HepG2 (cell line): Measurements from ENCODE around the gene SMTNL2. TPM values are rescaled to one million over a fixed set of nuclear protein-coding genes. Genes with fewer than 3 reads are reported as not detected.

Experiments
- ATAC-seq: fragments of 200-7000 bp; cut with Tn5 transposase; 3 replicates; pipeline ENCODE4 v1.9.1; 2020; ENCODE audit warnings: mild to moderate bottlenecking, moderate library complexity
- BruUV-seq: library from RNA; stranded (reverse); fragments of 400-500 nt; replicated peaks from 2 replicates; lab custom pipeline; 2021; lab: Mats Ljungman, UMichigan
- CTCF ChIA-PET: fragments of 300-600 bp; formaldehyde crosslinking; extraction: SDS; loops from one replicate; lab custom pipeline; 2021; ENCODE audit warnings: low total read pairs, inconsistent platforms, low intra/inter-chr PET ratio; lab: Yijun Ruan, JAX
- POLR2A ChIA-PET: fragments of 350-600 bp; sonication (Branson Sonifier 250); formaldehyde crosslinking; loops from one replicate; lab custom pipeline; 2020; ENCODE audit warnings: antibody characterized with exemption, inconsistent platforms; lab: Yijun Ruan, JAX
- DNase-seq: peaks from one replicate; pipeline ENCODE4 v3.0.0-alpha.2; 2015; ENCODE audit warnings: low spot score
- FAIRE-seq: peaks from 3 replicates; lab custom pipeline; 2011; peaks lifted over from hg19 to GRCh38; lab: Jason Lieb, UNC
- H2AFZ ChIP-seq: one replicate; pipeline ENCODE4 v1.6.1; 2011; ENCODE audit warnings: low read length, inconsistent platforms
- H3K27ac ChIP-seq: fragments of 300-600 bp; 3 replicates; pipeline ENCODE4 v1.8.0; 2011; ENCODE audit warnings: mixed run types, mild to moderate bottlenecking, mixed read lengths, low read length, inconsistent platforms; ENCODE audit not compliant: insufficient read depth; ENCODE audit errors: extremely low read length
- H3K27me3 ChIP-seq, 2 experiments: fragments of 200-600 bp in 1 of 2; 2 replicates in 1 of 2; 3 replicates in 1 of 2; pipeline versions ENCODE4 v1.6.0 to v1.8.0; 2011; ENCODE audit warnings: low read length in 2 of 2, mild to moderate bottlenecking in 2 of 2, moderate library complexity in 2 of 2, inconsistent platforms in 1 of 2; ENCODE audit not compliant: insufficient read depth in 2 of 2, control insufficient read depth in 1 of 2
- H3K36me3 ChIP-seq, 2 experiments: fragments of 200-600 bp in 1 of 2; replicated peaks in 1 of 2; 2 replicates in 1 of 2; 3 replicates in 1 of 2; pipeline versions ENCODE4 v1.5.1 to v1.8.0; 2011; ENCODE audit warnings: low read length in 2 of 2, inconsistent platforms in 1 of 2; ENCODE audit not compliant: insufficient read depth in 2 of 2, control insufficient read depth in 1 of 2
- H3K4me1 ChIP-seq: 2 replicates; pipeline ENCODE4 v1.5.1; 2012; ENCODE audit warnings: low read length, inconsistent platforms; ENCODE audit not compliant: insufficient read depth
- H3K4me2 ChIP-seq: 2 replicates; pipeline ENCODE4 v1.6.0; 2011; ENCODE audit warnings: low read depth, low read length, inconsistent platforms
- H3K4me3 ChIP-seq, 3 experiments: fragments of 200-600 bp in 1 of 3; sonication (generic), shearing (Covaris generic) in 1 of 3; replicated peaks in 1 of 3; 2 replicates each; pipeline ENCODE4 v1.5.1; 2011 to 2016; ENCODE audit warnings: low read length in 3 of 3, inconsistent platforms in 2 of 3, low read depth in 2 of 3, mild to moderate bottlenecking in 2 of 3, control low read depth in 1 of 3, mixed read lengths in 1 of 3; ENCODE audit not compliant: insufficient read depth in 1 of 3
- H3K79me2 ChIP-seq: one replicate; pipeline ENCODE4 v1.6.1; 2011; ENCODE audit warnings: low read length, inconsistent platforms; ENCODE audit not compliant: insufficient read depth
- H3K9ac ChIP-seq: 2 replicates; pipeline ENCODE4 v1.6.0; 2011; ENCODE audit warnings: mild to moderate bottlenecking, low read depth, low read length, inconsistent platforms; ENCODE audit not compliant: insufficient read depth
- H3K9me3 ChIP-seq: 2 replicates; pipeline ENCODE4 v1.5.1; 2012; ENCODE audit warnings: mild to moderate bottlenecking, low read length
- H4K20me1 ChIP-seq: 2 replicates; pipeline ENCODE4 v1.6.0; 2011; ENCODE audit warnings: inconsistent platforms, mild to moderate bottlenecking, low read length, moderate library complexity; ENCODE audit not compliant: insufficient read depth
- BRD4 ChIP-seq: sonication (generic); formaldehyde crosslinking; IDR thresholded peaks from 2 replicates; pipeline ENCODE4 v1.4.0; 2020; ENCODE audit warnings: missing genetic modification reagents
- FOXJ3 ChIP-seq: sonication (generic); formaldehyde crosslinking; IDR thresholded peaks from 2 replicates; pipeline ENCODE4 v1.4.0; 2020; ENCODE audit warnings: missing genetic modification reagents, mild to moderate bottlenecking, borderline replicate concordance
- MAFF ChIP-seq: IDR thresholded peaks from 2 replicates; pipeline ENCODE4 v1.6.1; 2011; ENCODE audit warnings: low read depth, low read length, improper control_type of control experiment
- MAFK ChIP-seq, 2 experiments: IDR thresholded peaks in 1 of 2; conservative IDR thresholded peaks in 1 of 2; 2 replicates each; pipeline ENCODE4 v1.6.1; 2011; ENCODE audit warnings: improper control_type of control experiment in 2 of 2, low read length in 2 of 2
- PCBP1 ChIP-seq: fragments of 200-400 bp; formaldehyde crosslinking; IDR thresholded peaks from 2 replicates; pipeline ENCODE4 v1.6.1; 2017; ENCODE audit warnings: mild to moderate bottlenecking, low read depth, low read length, borderline replicate concordance
- PPARG ChIP-seq: conservative IDR thresholded peaks from 2 replicates; pipeline ENCODE4 v1.6.1; 2016; ENCODE audit warnings: missing biosample characterization, missing genetic modification reagents
- ZBTB44 ChIP-seq: sonication (generic); formaldehyde crosslinking; IDR thresholded peaks from 2 replicates; pipeline ENCODE4 v1.4.0; 2020; ENCODE audit warnings: missing genetic modification reagents
- ZSCAN30 ChIP-seq: sonication (generic); formaldehyde crosslinking; IDR thresholded peaks from 2 replicates; pipeline ENCODE4 v1.5.0; 2020; ENCODE audit warnings: mild to moderate bottlenecking, missing genetic modification reagents
- WGBS: methylation state at CpG from one replicate; pipeline ENCODE4 v1.1.6; 2017; ENCODE audit warnings: low lambda C conversion rate; 5-methylcytosine and 5-hydroxymethylcytosine counted together
- in situ Hi-C: cut with HindIII; loops from 2 replicates; pipeline ENCODE4 v1.10.0; 2017; ENCODE audit warnings: low pct_unique_long_range_greater_than_20kb; ENCODE audit not compliant: extremely low pct_ligation_motif_present
- intact Hi-C: fragments of 100-400 bp; cut with micrococcal nuclease; formaldehyde crosslinking; loops from one replicate; pipeline ENCODE4 v1.10.0; 2022; ENCODE audit not compliant: unreplicated experiment
- polyA plus RNA-seq, 8 experiments: library from polyadenylated mRNA; depleted of rRNA in 3 of 8; stranded (reverse) in 7 of 8; unstranded in 1 of 8; fragments of >200 nt; fragmentation: Illumina TruSeq in 4 of 8; extraction: Trizol in 4 of 8; gene quantifications; 2 replicates each; pipeline versions ENCODE4 v1.2.1 to v1.2.3, GENCODE V29; 2011 to 2016; ENCODE audit warnings: low read depth in 4 of 8, missing spikeins in 1 of 8, mixed read lengths in 1 of 8; ENCODE audit not compliant: insufficient read depth in 1 of 8
- total RNA-seq, 5 experiments: library from RNA; depleted of rRNA; stranded (reverse); fragments of >200 nt; fragmentation: Illumina TruSeq; extraction: Trizol; gene quantifications; 2 replicates each; pipeline ENCODE4 v1.2.3, GENCODE V29; 2016; ENCODE audit warnings: low read depth in 1 of 5

SMTNL2 gene
- total and polyA plus RNA-seq, 2 of the 13 experiments (the other 11 are each of a cell fraction or from before 2014, with no cell fraction given), result 0.41 to 5.1 TPM

GRCh38 chr17:4626734-4627256 lies 42.5 kb downstream of the SMTNL2 start:
- no peak for ATAC-seq

GRCh38 chr17:4631431-4631830 lies 47.1 kb downstream of the SMTNL2 start:
- no peaks in the 10 kb centered on the region for H3K36me3 ChIP-seq
- ChIA-PET POLR2A (no interaction called here), CTCF (no interaction called here)
- intact Hi-C loops, result no loop called here
- no peak overlapping the region for H3K27ac ChIP-seq
- H3K4me2 ChIP-seq, result no peak overlapping the region
- ATAC-seq, result no peak
- FAIRE-seq, result no peak
- H2AFZ ChIP-seq, result no peak overlapping the region
- in situ Hi-C loops, result no loop called here
- no peaks in the 10 kb centered on the region for H3K9me3 ChIP-seq
- H3K4me1 ChIP-seq, result no peaks in the 10 kb centered on the region
- 10% methylated on average over 3 of the region's 8 CpGs for WGBS
- H4K20me1 ChIP-seq, result no peaks in the 10 kb centered on the region
- H3K79me2 ChIP-seq, result no peaks in the 10 kb centered on the region
- H3K9ac ChIP-seq, result no peak overlapping the region
- H3K4me3 ChIP-seq, result no peak overlapping the region
- no peak for DNase-seq
- no TSS peak for BruUV-seq
- H3K27me3 ChIP-seq, result peaks cover 4 to 19% of the 10 kb centered on the region in 2 experiments; a peak in 3 of 5 replicates
- no peak for TF ChIP-seq BRD4 (CRISPR knock-in tag)
- TF ChIP-seq PCBP1, result no peak
- TF ChIP-seq ZSCAN30 (CRISPR knock-in tag), result no peak
- TF ChIP-seq PPARG (CRISPR knock-in tag), result no peak

More at GRCh38 chr17:4626734-4627256, 42.5 kb downstream of the SMTNL2 start:
- TF ChIP-seq MAFK (conservative IDR thresholded peaks at IDR 0.05 in 1 of 2, IDR thresholded peaks at IDR 0.05 in 1 of 2; ENCODE audit: low read length in 2 of 2) (peak; percentile 53 to 61; a peak in 3 of 4 replicates), MAFF (0 out of 2 replicates have a peak, but pooled peaks have one; percentile 20), ZBTB44 (no peak), FOXJ3 (no peak)
- Histone ChIP-seq H3K4me3 (no peak overlapping the region), H3K27me3 (peaks cover 0 to 3% of the 10 kb centered on the region in 2 experiments; a peak in 2 of 5 replicates), H3K9me3 (no peaks in the 10 kb centered on the region), H3K79me2 (no peaks in the 10 kb centered on the region), H3K27ac (no peak overlapping the region), H3K4me1 (peaks cover 5% of the 10 kb centered on the region), H4K20me1 (no peaks in the 10 kb centered on the region), H3K9ac (no peak overlapping the region), H2AFZ (no peak overlapping the region), H3K4me2 (no peak overlapping the region), H3K36me3 (no peaks in the 10 kb centered on the region)
- DNase-seq (no peak), FAIRE-seq (no peak)
- 18% methylated on average over 4 of the region's 4 CpGs for WGBS
- in situ Hi-C loops, result no loop called here
- no TSS peak for BruUV-seq
- intact Hi-C loops, result loop anchor here (1.0 kb wide), 1 partner anchor 60 kb away; no protein-coding TSS in a partner anchor
- POLR2A ChIA-PET, result no interaction called here
- CTCF ChIA-PET, result interaction anchor here (1.1 to 5.5 kb wide), 3 partner anchors 60 to 207 kb away, joined by 3 to 70 read pairs (median 6); partner anchors contain the start of gene GGT6
